ENCODE measurements around the gene CCDC154. TPM values are rescaled to one million over a fixed set of nuclear protein-coding genes. Genes with fewer than 3 reads are reported as not detected.
"Not testable (repeated sequence)": the region's sequence is repeated elsewhere in the genome, so short reads cannot be mapped to it uniquely, and the experiment has no call there.

Gene CCDC154, protein sequence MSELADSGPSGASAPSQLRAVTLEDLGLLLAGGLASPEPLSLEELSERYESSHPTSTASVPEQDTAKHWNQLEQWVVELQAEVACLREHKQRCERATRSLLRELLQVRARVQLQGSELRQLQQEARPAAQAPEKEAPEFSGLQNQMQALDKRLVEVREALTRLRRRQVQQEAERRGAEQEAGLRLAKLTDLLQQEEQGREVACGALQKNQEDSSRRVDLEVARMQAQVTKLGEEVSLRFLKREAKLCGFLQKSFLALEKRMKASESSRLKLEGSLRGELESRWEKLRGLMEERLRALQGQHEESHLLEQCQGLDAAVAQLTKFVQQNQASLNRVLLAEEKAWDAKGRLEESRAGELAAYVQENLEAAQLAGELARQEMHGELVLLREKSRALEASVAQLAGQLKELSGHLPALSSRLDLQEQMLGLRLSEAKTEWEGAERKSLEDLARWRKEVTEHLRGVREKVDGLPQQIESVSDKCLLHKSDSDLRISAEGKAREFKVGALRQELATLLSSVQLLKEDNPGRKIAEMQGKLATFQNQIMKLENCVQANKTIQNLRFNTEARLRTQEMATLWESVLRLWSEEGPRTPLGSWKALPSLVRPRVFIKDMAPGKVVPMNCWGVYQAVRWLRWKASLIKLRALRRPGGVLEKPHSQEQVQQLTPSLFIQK
- total RNA-seq = 1 to 10 TPM in 1 of 2 donors, under 1 TPM in 1; 0.68 to 1.1 TPM
- long read RNA-seq, partial matches to known transcripts = 0 of 2 reads
- long read RNA-seq, other reads (novel, unspliced or antisense) = 2 of 2 reads

DNA sequence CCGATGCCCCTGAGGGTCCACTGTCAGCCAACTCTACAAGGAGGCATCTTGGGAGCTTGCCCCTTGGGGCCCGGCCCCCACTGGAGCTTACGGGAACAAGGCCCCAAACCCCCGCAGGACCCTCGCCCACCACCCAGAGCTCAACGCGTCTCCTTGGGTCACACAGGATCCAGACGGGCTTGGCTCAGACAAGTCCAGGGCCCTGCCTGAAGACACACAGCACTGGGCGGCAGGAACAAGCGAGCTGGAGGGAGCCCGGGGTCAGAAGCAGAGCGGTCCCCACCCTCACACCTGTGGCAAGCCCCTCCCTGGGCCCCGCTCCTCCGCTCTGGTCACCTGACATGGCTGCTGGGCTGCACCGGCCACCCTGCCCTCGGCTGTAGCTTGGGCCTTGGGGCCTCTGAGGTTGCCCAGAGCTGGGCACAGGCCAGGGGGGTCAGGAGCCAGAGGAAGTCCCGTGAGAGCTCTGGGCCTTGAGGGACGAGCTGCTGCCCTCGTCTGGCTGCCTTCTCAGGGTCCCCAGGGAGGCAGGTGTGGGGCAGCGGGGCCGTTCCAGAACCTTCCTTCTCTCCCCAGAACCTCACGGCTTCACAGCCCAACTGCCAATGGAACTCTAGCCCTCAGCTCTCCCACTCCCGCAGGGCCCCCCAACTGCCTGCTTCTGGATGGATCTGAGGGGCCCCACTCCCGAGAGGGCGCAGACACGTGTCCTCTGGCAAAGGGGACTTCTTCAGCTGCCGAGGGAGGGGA, at the start of gene CCDC154:
Gene CCDC154 (minus strand): TSS at position 577 of the 750 bp plus-strand sequence. CDS start 234 bp downstream, at position 343.
- DNase-seq = no peak
- intact Hi-C loops (cut with DNase I) = no loop called here
- peak in 1 of 2 donors; percentile 31 for ATAC-seq

DNA sequence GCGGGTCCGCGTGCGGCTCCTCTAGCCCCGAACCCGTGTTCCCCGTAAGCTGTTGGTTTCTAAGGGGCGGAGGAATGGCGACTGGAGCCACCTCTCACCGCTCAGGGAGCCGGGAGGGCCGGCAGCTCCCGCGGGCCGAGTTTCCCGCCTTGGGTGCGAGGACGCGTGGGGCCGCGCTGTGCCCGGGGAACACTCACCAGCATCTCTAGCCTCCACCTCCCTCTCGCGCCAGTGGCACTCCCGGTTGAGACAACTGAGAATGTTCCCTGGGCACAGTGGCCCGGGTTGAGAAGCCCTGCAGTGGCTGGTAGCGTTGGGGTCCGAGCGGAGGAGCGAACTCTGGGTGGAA, 49.4 kb upstream of the CCDC154 start:
- intact Hi-C loops (cut with DNase I) = loop anchor here in 1 of 2 donors (5.0 kb wide), 1 partner anchor 39 kb away; the partner anchor contains the start of gene TMEM204
- no peak for DNase-seq
- ATAC-seq = peak; percentile 13 to 17

- peak; percentile 93 to 94 for ATAC-seq
- intact Hi-C loops (cut with DNase I) = loop anchor here in 1 of 2 donors (5.0 kb wide), 1 partner anchor 39 kb away; the partner anchor contains the start of gene TMEM204
Measured at GRCh38 chr16:1492923-1493745, 48.8 kb upstream of the CCDC154 start, which contains the start of gene TELO2. TELO2 (plus strand) TSS chr16:1493360; CDS start chr16:1494282, 922 bp downstream.

DNA sequence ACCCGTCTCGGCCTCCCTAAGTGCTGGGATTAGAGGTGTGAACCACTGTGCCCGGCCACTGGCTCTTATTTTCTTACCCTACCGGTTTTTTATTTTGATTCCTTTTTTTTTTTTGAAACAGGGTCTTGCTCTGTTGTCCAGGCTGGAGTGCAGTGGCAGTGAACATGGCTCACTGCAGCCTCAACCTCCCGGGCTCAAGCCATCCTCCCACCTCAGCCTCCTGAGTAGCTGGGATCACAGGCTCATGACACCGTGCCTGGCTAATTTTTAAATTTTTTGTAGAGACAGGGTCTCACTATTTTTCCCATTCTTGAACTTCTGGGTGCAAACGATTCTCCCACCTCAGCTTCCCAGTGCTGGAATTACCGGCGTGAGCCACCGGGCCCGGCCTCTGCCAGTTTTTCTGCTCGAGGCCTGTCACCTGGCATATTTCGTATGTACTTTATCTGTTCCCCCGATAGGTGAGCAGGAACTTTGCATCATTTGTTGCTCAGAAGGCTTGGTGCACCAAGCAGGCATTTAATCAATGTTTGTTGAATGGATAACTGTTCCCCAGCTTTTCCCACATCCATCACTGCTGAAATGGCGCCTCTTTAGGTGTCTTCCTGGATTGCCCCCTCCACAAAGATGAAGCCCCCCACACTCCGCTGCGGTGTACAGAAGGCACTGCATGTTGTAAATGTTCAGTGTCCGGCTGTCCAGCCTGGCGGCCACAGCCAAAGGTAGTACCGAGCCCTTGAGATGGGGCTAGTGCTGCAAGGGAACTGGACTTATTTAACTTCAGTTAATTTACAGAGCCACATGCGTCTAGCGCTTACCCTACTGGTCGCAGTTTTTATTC, 47.9 kb upstream of the CCDC154 start:
- intact Hi-C loops (cut with DNase I) = loop anchor here in 1 of 2 donors (5.0 kb wide), 1 partner anchor 40 kb away; the partner anchor contains the start of gene TMEM204
- DNase-seq (no peak), ATAC-seq (no peak)

More at GRCh38 chr16:1492923-1493745, 48.8 kb upstream of the CCDC154 start, which contains the start of gene TELO2:
- DNase-seq = peak; percentile 79

DNA sequence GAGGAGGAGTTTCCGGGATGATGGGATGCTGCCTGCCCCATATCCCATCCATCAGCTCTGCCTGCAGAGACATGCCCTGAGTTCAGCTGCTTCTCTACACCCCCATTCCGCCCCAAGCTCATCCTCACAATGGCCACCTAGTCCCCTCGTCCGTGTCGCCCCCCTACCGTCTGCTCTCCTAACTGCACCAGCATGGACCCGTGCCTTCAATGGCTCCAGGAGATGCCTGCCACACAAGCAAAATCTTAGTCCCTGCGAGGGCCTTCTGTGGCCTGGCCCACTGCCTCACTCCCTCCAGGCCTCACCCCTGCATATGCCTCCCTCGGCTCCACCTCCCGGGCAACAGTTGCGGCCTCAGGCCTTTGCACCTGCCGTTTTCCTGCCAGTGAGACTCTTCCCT, 47.0 kb upstream of the CCDC154 start:
- no peak for DNase-seq
- ATAC-seq = no peak
- intact Hi-C loops (cut with DNase I) = loop anchor here in 1 of 2 donors (5.0 kb wide), 1 partner anchor 41 kb away; the partner anchor contains the start of gene TMEM204

DNA sequence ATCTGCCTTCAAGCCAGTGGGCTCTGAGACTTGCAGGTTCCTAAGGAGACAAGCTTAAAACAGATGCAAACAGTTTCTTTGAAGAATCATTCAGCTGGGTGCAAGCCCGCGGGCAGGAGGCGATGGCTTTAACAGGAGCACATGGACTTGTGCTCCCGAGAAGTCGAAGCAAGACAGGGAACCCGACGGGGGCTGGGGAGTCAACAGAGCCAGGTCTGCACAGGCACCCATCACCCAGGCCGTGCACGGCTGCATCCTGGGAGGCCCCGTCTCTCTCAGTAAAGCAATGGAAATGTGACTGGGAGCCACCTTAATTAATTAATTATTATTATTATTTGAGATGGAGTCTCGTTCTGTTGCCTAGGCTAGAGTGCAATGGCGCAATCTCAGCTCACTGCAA, 44.7 kb upstream of the CCDC154 start:
- DNase-seq = no peak
- intact Hi-C loops (cut with DNase I) = no loop called here

GRCh38 chr16:1488619-1489018, 44.3 kb upstream of the CCDC154 start, which contains the start of gene PTX4:
PTX4 (minus strand) TSS chr16:1488944; CDS start chr16:1488909, 35 bp downstream.
- ATAC-seq = no peak
- intact Hi-C loops (cut with DNase I) = no loop called here

More for the DNA sequence above, 44.7 kb upstream of the CCDC154 start:
- no peak for ATAC-seq

DNA sequence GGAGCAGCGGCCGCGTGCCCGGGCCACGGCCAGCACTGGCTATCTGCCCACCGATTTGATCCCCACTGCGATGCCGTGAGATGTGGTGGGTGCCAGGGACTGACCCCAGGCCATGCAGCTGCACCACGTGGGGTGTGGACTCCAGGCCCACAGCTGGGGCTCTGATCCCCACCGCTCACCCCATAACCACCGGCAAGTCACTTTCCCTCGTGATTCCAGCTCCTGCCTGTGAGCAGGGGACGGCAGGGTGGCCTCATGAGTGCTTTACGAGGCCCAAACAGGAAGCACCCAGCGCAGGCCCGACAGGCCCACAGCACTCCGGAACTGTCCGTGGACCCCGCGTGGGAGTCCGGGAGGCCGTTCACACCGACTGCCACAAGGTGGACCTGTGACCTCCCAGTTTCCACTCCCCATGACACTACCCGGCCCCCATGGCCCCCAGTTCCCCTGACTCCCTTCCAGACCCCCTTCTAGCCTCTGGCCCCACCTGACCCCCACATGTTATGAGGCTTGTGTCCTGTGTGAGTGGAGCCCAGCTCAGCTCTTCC, 43.8 kb upstream of the CCDC154 start:
- intact Hi-C loops (cut with DNase I) = no loop called here
- ATAC-seq = no peak
- DNase-seq = no peak

More at GRCh38 chr16:1488619-1489018, 44.3 kb upstream of the CCDC154 start, which contains the start of gene PTX4:
- DNase-seq = no peak

DNA sequence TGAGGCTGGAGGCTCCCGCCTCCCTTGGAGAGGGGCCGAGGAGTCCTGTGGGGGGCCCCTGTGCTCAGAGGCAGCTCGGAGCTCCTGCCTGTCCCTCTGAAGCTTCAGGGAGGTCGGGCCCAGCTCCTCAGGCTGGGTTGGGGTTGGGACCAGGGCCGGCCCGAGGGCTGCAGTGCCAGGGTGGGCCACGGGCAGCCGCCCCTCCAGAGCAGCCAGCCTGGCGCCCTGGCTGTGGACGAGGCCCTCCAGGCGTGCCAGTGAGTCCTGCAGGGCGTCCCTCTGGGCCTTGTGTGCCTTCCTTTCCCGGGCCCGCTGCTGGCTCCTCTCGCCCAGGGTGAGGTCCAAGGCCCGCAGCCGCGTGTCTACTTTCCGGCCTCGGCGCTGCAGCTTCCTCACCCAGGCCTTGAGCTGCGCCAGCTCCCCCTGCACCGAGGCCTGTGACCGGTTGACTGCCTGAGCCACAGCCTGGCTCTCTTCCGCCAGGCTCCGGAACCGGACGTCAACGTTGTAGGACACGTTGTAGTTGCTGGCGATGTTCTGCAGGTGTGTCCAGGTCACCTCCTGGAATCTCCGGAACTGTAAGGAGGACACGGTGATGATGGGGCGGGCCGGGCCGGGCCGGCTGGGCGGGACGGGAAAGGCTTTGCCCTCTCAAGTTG, 43.2 kb upstream of the CCDC154 start:
- intact Hi-C loops (cut with DNase I) = no loop called here
- no peak for DNase-seq
- no peak for ATAC-seq

- intact Hi-C loops (cut with DNase I) = no loop called here
- no peak for ATAC-seq
- DNase-seq = no peak
Measured at GRCh38 chr16:1486551-1487390, 42.4 kb upstream of the CCDC154 start.

DNA sequence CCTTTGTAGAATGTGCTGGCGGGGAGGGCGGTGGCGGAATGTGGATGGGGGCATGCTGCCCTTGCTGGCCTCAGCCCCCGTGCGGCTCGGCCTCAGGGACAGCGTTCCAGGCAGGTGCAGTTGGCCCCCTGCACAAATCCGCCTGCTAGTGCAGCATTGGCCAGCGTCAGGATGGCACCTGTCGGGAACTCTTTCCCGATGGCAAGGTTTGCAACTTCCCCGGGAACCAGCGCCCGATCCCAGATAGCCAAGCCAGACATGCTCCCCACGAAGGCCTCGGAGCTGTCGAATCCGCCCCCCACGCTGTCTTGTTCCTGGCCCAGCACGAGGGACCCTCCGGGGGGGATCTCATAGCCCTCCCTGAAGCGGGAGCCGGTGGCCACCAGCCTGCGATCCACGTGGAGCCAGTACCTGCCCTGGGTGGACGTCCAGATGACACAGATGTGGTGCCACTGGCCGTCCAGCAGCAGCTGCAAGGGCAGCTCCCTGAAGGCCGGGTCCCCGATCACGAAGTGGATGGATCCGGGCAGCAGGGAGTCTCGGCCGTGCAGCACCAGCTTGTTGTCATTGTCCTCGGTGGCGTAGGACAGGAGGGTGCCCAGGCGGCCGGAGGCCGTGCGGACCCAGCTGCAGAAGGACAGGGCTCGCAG, 41.6 kb upstream of the CCDC154 start:
- intact Hi-C loops (cut with DNase I) = no loop called here
- no peak for DNase-seq

GRCh38 chr16:1481906-1482835, 37.8 kb upstream of the CCDC154 start:
- DNase-seq (no peak), ATAC-seq (no peak)
- intact Hi-C loops (cut with DNase I) = no loop called here

More for the DNA sequence above, 41.6 kb upstream of the CCDC154 start:
- ATAC-seq = no peak

DNA sequence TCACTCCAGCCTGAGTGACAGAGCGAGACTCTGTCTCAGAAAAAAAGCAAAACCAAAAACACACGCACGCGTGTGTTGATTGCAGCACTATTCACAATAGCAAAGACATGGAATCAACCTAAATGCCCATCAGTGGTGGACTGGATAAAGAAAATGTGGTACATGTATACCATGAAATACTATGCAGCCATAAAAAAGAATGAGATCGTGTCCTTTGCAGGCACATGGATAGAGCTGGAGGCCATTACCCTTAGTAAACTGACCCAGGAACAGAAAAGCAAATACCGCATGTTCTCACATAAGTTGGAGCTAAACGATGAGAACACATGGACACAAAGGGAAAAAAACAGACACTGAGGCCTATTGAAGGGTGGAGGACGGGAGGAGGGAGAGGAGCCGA, 34.6 kb upstream of the CCDC154 start:
- DNase-seq; intact Hi-C loops (cut with DNase I); ATAC-seq: not testable (repeated sequence)

- DNase-seq = no peak
- intact Hi-C loops (cut with DNase I) = no loop called here
- no peak for ATAC-seq
Measured at GRCh38 chr16:1477033-1477432, 32.7 kb upstream of the CCDC154 start.
